HFF-Myc (cell line): ENCODE results near the gene LRRC34.

Experiments
- DNase-seq: peaks from one replicate; pipeline ENCODE4 v3.0.0-alpha.2; 2011; ENCODE audit warnings: low read depth; ENCODE audit errors: extremely low read depth
- H3K4me3 ChIP-seq: replicated peaks from 2 replicates; pipeline ENCODE4 v1.5.1; 2011; ENCODE audit warnings: low read depth, mild to moderate bottlenecking, control low read depth, low read length
- TF ChIP-seq, protein P1 (sequence below): IDR thresholded peaks from 2 replicates; pipeline ENCODE4 v1.5.1; 2012; ENCODE audit warnings: mild to moderate bottlenecking, low read depth, low read length, control low read depth; ENCODE audit errors: missing control alignments

Gene LRRC34

DNA sequence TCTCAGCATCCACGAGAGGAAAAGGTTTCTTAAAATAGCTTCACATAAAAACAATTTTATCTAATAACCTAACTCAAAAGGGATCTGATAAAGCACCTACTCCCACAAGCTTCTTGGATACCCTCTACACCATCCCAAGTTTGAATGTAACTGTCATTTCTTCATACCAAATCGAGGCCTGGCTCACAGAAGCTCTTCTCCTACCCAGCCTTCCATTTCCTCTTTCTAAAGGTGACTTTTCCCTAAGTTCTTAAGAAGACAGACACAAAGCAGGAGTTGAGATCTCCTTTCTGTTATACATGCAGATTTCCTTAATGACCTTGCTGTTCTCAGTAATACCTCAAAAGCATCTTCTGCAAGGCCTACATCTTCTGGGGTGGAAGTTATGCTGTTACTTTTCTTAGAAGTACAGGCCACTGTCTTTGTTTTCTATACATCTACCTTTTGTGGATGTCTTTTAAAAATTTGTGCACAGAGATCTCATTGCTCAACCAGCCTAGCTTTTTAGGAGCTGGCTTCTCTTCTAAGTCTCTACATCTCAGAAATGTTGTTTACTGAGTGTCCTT is 3.4 kb downstream of the LRRC34 start:
- no peak overlapping the region for H3K4me3 ChIP-seq
- no peak for DNase-seq
- TF ChIP-seq, protein P1, sequence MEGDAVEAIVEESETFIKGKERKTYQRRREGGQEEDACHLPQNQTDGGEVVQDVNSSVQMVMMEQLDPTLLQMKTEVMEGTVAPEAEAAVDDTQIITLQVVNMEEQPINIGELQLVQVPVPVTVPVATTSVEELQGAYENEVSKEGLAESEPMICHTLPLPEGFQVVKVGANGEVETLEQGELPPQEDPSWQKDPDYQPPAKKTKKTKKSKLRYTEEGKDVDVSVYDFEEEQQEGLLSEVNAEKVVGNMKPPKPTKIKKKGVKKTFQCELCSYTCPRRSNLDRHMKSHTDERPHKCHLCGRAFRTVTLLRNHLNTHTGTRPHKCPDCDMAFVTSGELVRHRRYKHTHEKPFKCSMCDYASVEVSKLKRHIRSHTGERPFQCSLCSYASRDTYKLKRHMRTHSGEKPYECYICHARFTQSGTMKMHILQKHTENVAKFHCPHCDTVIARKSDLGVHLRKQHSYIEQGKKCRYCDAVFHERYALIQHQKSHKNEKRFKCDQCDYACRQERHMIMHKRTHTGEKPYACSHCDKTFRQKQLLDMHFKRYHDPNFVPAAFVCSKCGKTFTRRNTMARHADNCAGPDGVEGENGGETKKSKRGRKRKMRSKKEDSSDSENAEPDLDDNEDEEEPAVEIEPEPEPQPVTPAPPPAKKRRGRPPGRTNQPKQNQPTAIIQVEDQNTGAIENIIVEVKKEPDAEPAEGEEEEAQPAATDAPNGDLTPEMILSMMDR = no peak

DNA sequence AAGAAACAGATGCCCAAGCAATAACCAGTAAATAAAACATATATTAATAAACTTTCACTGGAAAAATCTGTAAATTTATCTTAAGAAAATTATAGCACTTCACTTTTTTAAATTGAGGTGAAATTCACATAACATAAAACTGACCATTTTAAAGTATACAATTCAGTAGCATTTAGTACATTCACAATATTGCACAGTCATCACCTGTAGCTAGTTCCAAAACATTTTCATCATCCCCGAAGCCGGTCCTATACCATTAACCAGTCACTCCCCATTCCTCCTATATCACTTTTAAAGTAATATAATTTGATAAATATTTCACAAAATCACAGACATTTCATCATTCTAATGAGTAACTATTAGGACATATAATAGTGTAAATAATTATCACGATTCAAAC is 8.0 kb downstream of the LRRC34 start:
- no peak for DNase-seq
- H3K4me3 ChIP-seq = no peak overlapping the region
- TF ChIP-seq, protein P1 = no peak

DNA sequence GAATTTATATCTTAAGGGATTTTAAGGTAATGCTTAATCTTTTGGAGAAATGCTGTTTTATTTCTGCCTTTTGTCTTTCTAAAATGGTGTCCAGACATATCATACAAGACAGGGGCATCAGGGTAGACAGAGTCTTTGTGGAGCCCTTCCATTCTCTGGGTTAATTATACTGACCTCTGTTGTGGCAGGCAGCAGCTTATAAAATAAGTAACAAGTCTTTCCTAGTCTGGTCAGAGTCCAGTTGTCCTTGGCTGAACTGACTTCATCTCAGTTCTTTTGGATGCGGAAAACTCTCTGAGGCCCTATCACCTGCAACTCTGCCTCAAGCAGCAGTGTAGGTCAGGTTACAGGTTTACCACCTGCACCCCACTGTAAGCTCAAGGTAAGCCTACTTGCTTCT is 20.3 kb downstream of the LRRC34 start:
- H3K4me3 ChIP-seq = no peak overlapping the region
- TF ChIP-seq, protein P1 = no peak
- DNase-seq = no peak

DNA sequence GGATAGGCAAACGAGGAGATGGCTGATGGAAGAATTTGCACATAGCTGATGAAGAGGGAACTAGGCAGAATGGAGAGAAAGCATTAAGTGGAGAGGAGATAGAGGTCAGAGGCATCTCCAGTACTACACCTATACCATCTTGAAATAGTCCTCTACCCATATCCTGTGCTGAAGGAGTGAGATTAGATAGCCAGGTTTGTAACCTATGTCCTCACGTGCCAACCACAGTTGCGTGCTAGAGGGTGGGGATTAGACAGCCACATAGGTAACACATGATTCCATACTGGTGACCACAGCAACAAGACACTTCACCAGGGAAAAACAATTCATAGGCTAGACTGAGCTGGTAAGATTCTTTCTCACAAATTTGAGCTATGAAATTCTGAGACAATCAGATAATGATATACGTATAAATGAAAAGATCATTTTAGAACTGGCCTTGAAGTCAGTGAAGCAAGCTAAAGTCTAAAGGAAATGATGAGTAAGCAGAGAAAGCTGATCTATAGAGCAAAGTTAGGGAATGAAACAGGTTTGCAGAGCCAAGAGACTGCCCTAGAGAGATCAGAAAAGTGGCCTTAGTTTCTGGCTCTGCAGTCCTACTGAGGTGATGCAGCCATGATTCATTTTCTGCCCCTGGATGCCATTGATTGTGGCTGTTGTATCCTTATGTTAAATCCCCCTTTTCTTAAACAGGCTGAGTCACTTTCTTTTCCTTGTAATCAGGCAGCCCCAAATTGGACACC is 21.8 kb downstream of the LRRC34 start:
- TF ChIP-seq, protein P1 = no peak
- DNase-seq = no peak
- no peak overlapping the region for H3K4me3 ChIP-seq

DNA sequence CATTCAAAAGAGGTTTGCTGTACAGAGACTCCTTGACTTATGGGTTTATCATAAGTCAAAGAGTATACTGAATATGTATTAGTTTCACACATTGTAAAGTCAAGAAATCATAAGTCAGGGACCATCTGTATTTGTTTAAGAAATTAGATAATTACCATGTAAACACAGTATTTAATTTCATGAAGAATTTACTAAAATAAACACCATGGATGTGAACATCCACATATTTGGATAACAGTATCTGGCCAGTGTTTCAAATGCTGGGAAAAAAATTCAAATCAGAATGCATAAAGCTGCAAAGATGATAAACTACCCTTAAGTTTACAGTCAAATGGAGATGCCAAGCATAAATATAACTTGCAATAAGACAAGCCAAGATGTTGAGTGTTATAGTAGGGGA is 22.5 kb downstream of the LRRC34 start:
- no peak overlapping the region for H3K4me3 ChIP-seq
- no peak for DNase-seq
- TF ChIP-seq, protein P1 = no peak

DNA sequence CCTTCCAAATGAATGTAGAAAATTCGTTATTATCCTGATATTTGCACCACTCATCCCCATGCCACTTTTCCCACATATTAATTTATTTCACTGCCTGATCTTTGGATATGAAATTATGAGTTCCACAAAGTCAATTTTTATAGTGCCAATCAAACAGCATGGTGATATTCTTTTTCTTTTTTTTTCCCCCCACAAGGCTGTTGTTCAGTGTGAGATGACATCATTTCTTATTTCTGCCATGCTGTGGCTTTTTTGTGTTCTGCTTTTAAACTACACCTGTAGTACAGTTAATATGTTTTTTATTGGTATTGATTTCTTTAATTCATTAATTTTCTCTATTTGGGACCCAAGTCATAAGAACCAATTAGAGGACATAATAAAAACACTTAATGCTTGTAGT is 24.9 kb downstream of the LRRC34 start:
- DNase-seq = no peak
- no peak overlapping the region for H3K4me3 ChIP-seq
- TF ChIP-seq, protein P1 = no peak

DNA sequence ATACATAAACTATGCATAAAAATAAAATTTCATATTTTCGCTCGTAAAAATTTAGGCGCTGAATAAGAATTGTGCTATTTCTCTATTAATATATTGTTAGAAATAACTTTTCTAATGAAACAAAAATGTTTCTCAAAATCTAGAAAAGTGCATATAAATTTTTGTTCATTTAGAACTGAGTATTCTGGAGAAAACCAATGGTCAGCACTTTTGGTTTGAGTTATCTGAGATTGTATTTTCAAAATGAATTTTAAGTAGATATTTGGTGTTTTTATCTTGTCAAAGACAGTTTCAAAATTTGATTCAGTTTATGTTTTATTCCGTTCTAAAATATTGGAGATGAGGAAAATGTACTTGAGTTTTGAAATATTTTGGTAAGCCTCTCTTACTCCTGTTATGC is 25.6 kb downstream of the LRRC34 start:
- no peak overlapping the region for H3K4me3 ChIP-seq
- DNase-seq = no peak
- TF ChIP-seq, protein P1 = no peak
